Activated gamma-delta T cell treated with Interleukin-2 at 50 U/mL for 16 hours (primary cell): ENCODE measurements around the gene GTF2I.
A peak's percentile ranks its signal among the peaks of the same experiment; 100 is the strongest.
"Not testable (repeated sequence)": the region's sequence is repeated elsewhere in the genome, so short reads cannot be mapped to it uniquely, and the experiment has no call there.

Source experiments
- DNase-seq: peaks from one replicate; pipeline ENCODE4 v3.0.0-alpha.2; 2020

The GTF2I gene

DNA sequence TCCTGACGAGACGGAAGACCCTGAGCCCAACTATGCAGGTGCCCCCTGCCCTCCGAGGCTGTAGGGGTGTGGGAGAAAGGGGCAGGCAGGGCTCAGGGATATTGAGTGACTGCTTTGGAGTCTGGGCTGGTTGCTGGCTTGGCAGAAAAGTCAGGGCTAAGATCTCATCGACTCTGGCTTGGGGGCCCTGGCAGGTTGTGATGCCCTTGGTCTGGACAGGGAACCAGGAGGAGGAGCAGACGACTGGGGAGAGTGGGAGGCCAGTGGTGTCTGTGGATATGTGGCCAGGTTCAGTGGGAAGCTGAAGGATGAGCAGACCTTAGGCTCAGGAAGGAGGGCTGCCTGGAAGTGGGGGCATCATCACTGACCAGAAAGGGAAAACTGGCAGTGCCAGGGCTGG, 126.1 kb downstream of the GTF2I start:
- not testable (repeated sequence) for DNase-seq

GRCh38 chr7:74788369-74789150, 131.0 kb downstream of the GTF2I start:
- DNase-seq = peak; percentile 93

DNA sequence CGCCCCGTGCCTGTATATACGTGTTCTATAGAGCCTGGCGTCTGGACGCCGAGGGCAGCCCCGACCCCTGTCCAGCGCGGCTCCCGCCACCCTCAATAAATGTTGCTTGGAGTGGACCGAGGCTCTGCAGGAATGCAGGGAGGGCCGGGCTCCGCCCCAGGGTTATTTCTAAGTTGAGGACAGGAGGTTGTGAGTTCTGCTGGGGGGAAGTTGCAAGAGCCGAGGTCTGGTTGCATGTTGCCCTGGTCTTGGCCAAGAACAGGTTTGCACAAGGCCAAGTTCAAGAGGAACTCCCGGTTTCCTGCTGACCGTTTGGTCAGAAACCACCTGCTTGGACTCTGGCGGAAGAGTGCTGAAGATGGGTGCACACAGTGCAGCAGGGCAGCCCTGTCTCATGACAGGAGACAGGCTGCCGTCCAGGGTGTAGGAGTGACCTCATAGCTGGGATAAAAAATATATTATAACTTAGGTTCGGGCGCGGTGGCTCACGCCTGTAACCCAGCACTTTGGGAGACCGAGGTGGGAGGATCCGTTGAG, 131.8 kb downstream of the GTF2I start:
- not testable (repeated sequence) for DNase-seq

DNA sequence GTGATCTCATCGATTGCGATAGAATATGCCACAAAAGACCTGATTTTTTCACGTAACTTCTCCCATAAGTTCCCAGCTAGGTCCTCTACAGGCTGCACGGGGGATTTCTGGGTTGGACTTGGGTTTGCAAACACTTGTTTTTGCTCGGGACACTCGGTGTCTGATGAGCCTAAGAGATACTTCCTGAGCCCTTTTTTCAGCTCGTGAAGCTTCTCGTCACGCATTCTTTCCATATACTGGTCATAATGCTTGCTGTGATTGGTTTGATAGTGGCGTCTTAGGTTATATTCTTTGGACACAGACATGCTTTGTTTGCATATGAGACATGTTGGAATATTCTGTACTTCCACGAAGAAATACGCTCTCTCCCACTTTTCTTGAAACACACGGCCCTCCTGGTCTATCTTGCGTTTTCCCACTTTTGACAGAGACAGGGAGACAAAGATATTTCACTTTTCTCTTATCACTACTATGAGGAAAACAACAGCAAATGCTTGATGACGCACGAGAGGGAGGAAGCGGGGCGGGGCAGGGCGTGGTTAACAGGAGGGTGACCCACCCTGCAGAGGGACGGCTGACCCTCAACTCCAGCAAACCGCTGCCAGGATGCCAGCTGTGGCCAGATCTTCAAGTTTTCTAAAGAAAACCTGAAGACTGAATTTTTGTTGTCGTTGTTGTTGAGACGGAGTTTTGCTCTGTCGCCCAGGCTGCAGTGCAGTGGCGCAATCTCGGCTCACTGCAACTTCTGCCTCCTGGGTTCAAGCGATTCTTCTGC, 140.5 kb downstream of the GTF2I start:
- DNase-seq = not testable (repeated sequence)

DNA sequence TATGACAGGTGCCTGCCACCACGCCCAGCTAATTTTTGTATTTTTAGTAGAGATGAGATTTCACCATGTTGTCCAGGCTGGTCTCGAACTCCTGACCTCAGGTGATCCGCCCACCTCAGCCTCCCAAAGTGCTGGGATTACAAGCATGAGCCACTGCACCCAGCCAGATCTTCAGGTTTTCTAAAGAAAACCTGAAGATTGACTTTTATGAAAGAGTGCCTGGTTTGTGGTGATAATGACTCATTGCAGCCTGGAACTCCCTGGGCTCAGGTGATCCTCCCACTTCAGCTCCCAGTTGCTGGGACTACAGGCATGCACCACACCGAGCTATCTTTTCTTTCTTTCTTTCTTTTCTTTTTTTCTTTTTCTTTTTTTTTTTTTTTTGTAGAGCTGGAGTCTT, 141.1 kb downstream of the GTF2I start:
- not testable (repeated sequence) for DNase-seq
